Fibroblast of skin of right biceps (primary cell): Measurements from ENCODE around the gene STAB2.
A peak's percentile ranks its signal among the peaks of the same experiment; 100 is the strongest.
"Not testable (repeated sequence)": the region's sequence is repeated elsewhere in the genome, so short reads cannot be mapped to it uniquely, and the experiment has no call there.

Source experiments
- DNase-seq: peaks from one replicate; pipeline ENCODE4 v3.0.0-alpha.2; 2013

The STAB2 gene

GRCh38 chr12:103785243-103786031 lies 198.4 kb downstream of the STAB2 start:
- peak; percentile 43 for DNase-seq

- DNase-seq: no peak
Measured at GRCh38 chr12:103786201-103786600, 199.1 kb downstream of the STAB2 start.

DNA sequence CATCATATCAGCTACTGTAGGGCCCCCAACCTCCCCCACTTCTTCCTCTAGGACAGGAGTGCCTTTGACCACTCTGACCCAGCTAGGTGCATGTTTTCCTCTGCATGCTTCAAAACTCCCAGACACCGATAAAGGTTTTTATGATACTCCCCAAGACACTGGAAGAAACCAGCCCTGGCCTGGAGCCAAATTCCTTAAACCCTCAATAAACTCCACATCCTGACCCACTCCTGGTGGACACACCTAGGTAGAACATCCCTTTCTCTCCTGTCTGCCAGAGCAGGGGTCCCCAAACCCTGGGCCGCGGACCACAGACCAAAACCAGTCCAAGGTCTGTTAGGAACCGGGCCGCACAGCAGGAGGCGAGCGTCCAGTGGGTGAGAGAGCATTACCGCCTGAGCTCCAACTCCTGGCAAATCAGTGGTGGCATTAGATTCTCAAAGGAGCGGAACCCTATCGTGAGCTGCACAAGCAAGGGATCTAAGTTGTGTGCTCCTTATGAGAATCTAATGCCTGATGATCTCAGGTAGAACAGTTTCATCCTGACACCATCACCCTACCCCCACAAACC lies 204.4 kb downstream of the STAB2 start:
- DNase-seq: no peak

DNA sequence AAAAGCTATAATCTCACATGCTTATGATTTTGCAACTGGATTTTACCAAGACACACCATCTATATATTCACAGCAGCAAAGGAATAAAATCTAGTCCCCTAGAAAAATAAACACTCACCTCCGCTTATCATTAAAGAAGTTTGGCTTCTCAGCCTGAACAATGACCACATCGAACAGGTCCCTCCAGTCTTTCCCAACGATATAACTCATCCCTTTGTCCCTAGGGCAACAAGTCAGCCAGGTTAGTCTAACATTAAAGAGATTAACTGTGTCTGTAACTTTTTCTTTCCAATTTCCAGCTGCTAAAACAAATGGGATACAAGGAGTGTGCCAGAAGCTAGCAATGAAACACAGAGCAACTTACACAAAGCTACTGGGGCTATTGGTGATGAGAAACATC lies 206.0 kb downstream of the STAB2 start:
- no peak for DNase-seq

DNA sequence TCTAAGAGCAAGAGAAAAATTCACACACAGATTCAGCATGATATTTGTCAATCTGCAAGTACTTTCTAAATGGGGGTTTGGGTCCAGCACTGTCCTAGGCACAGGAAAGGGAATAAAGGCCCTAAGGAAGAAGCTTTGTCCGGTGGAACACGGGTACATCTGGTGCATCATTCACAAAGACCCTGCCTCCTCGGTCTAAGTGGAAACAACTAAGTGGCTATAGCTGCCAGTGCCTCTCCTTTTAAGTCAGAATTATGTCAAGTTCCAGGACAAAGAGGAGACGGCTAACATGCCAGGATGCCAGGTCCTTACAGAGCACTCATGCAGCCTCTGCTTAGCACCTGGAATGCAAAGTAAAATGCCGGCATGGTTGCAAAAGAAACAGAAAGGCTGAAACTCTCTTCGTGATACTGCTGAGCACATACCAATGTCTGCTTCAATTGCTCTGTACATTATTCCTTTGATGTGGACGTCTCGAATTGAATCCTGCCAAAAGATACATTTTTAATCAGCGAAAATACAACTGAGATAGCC lies 206.5 kb downstream of the STAB2 start:
- no peak for DNase-seq

DNA sequence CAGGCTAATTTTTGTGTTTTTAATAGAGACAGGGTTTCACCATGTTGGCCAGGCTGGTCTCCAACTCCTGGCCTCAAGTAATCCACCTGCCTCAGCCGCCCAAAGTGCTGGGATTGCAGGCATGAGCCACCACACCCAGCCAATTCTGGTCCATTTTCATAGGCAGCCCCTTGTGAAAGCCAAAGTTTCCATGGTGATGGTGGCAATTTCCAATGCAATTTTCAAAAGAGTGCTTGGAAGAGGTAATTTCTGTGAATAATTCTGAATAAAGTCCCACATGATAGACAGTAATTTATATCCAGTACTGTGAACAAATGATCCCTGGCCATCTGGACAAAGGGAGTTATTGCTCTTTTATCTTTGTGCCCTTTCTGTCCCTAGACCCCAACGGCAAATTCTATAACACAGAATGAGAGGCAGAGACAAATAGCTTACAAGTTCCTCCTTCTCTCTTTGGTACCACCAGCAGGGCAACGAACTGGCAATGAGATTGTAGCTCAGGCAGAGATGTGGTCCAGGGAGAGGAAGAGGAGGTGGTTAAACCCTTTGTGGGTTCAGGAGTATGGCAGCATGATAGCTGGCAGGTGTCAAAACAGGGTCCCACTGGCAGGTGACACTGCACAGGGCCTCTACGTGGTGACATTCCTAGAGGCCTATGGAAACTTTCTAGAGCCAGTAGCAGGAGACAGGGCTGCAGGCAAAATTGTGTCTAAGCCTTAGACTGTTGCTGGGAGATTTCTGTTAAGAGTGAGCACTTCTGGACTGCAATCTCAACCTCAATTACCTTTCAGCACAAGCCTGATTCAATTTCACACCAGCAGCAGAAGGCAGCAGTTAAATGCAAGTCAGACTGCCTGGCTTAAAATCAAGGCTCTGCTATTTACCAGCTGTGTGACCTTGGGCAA lies 207.5 kb downstream of the STAB2 start:
- no peak for DNase-seq

GRCh38 chr12:103798586-103798985 lies 211.5 kb downstream of the STAB2 start:
- no peak for DNase-seq

DNA sequence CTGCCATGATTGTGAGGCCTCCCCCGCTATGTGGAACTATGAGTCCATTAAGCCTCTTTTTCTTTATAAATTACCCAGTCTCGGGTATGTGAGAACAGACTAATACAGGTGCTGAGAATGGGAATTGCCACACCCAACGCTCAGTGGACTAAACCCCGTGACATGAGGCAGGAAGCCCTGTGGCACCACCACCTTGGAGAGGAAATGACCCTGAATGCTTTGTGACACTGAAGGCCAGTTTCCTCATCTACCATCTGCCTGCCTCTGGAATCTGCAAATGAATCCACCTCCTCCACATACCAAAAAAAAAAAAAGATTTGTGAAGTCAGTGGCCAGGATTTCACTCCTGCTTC lies 212.4 kb downstream of the STAB2 start:
- DNase-seq: no peak

- DNase-seq: peak; percentile 33
Measured at GRCh38 chr12:103799857-103800771, 213.0 kb downstream of the STAB2 start.

GRCh38 chr12:103801709-103802585 lies 214.9 kb downstream of the STAB2 start:
- no peak for DNase-seq

DNA sequence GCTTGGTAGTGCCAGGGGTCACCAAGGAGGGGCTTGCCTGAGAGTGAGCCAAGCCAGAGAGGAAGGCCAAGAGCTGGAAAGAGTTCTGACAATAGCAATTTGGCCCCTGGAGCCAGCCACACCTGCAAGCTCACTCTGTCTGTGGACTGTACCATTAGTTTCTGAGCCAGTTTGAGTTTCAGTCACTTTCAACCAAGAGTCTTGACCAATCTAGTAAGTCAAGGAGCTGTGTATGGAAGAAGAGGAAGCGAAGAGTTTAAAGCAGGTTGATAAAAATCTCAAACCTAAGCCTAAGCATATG lies 215.5 kb downstream of the STAB2 start:
- no peak for DNase-seq

- no peak for DNase-seq
Measured at GRCh38 chr12:103803847-103804246, 216.8 kb downstream of the STAB2 start.

DNA sequence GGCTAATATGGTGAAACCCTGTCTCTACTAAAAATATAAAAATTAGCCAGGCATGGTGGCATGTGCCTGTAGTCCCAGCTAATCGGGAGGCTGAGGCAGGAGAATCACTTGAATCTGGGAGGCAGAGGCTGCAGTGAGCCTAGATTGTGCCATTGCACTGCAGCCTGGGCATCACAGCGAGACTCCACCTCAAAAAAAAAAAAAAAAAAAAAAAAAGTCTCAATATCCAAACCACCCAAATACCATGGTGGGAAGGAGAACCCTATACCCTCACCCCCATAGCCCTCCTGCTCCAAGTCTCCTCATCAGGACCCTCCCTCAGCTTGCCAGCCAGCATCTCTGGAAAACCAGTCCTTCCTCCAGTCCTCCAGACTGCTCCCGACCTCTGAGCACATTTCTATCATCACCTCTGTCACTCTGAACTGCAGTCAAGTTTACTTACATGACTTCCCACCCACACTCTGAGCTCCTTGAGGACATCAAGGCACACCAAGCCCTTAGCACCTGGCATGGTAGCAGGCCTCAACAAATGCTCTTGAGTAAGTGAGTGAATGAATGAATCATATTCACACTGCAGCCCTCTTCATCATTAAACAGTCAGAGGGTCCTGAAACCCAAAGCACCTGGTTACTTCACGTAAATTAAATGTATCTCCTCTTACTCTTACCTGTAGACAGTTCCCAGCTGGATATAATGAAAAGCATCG lies 218.7 kb downstream of the STAB2 start:
- no peak for DNase-seq

- DNase-seq: no peak
Measured at GRCh38 chr12:103806803-103807202, 219.7 kb downstream of the STAB2 start.

DNA sequence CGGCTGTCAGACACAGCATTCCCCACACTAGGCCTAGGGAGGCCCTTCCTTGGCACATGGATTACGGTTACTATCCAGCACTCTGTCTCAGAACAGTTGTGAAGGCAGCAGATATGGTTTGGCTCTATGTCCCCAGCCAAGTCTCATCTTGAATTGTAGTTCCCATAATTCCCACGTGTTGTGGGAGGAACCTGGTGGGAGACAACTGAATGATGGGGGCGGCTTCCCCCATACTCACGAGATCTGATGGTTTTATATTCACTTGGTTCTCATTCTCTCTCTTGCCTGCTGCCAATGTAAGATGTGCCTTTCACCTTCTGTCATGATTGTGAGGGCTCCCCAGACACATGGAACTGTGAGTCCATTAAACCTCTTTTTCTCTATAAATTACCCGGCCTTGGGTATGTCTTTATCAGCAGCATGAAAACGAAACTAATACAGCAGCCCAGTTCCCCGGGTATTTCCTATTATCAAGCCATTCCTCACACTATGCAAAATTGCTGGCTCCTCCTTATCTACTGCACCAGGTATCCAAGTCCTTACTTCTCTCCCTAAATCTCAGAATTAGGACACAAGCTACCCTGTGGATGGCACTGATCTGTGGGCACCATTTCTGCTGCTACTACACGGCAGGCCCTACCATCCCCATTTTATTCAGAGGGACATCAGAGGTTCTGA lies 220.6 kb downstream of the STAB2 start:
- DNase-seq: no peak

DNA sequence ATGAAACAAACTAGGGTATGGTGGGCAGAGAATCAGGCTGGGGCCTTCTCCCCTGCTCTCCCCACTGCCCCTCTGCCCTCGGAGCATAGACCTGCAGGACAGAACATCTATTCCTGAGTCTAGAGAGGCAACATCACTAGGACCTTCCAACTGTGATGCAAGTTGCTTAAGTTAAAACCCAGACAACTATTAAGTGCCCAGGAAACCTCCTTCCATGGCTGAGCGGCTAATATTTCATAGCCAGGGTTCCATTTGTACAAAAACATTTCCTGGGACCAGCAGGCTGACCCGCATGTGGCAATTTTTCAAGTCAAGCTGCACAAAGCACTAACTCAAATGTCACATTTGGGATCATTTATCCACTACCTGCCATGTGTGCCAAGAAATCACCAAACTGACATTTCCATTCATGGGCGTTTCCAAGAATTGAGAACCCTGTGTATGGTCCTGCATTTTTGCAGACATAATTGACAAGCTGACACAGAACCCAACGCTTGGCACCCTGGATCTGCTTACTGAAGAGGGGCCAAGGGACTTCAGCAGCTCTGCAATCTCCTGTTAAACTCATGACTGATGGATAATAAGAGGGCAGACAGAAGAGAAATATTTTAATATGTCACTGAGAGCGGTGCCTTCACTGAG lies 221.3 kb downstream of the STAB2 start:
- DNase-seq: no peak

DNA sequence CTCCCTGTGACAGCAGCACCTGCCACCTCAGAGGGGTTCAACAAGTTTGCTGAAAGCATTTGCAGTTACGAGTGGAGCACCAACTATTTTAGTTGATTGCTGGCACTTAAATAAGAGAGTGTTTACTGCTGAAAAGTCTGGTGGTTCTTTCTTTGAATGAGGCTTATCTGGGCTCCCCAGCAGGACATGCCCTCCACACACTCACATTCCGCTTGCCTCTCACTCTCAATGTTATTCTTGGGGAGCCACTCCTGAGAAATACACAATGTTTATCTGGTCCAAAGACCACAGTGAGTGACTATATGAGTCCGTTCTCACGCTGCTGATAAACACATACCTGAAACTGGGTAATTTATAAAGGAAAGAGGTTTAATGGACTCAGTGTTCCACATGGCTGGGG lies 222.1 kb downstream of the STAB2 start:
- DNase-seq: no peak

- DNase-seq: not testable (repeated sequence)
Measured at GRCh38 chr12:103809639-103810038, 222.6 kb downstream of the STAB2 start.

DNA sequence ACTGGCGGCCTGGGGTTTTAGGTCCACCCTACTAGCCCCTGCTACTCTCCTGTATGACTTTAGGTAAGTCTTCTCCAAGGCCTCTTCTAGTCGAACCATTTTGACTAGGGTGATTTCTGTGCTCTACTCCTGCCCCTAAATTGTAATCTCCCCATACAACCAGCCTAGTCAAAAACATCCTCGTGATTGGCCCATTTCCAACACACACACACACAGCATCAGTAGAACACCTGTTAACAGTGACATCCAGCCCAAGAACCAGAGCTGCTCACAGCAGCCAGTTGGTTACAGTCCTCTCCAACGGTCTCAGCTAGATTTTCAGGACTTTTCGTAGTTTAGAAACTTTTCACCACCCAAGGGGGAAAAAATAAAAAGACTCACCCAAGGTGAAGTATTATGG lies 223.0 kb downstream of the STAB2 start:
- DNase-seq: no peak

- DNase-seq: no peak
Measured at GRCh38 chr12:103811791-103812190, 224.7 kb downstream of the STAB2 start.
